C4-2B (cell line): ENCODE measurements around the gene PTGER1.
A peak's percentile ranks its signal among the peaks of the same experiment; 100 is the strongest.
"Not testable (repeated sequence)": the region's sequence is repeated elsewhere in the genome, so short reads cannot be mapped to it uniquely, and the experiment has no call there.

Experiments
- H3K27ac ChIP-seq: fragments of 450-650 bp; 2 replicates; pipeline ENCODE4 v1.5.1; 2017
- CTCF ChIP-seq: fragments of 450-650 bp; conservative IDR thresholded peaks from 2 replicates; pipeline ENCODE4 v1.5.1; 2017; ENCODE audit warnings: mild to moderate bottlenecking
- ZFX ChIP-seq: fragments of 450-650 bp; IDR thresholded peaks from 2 replicates; pipeline ENCODE4 v1.6.1; 2017

PTGER1 gene

GRCh38 chr19:14510311-14511228 lies 35.4 kb upstream of the PTGER1 start:
- no peak for TF ChIP-seq CTCF
- TF ChIP-seq ZFX: no peak
- no peak overlapping the region for H3K27ac ChIP-seq

GRCh38 chr19:14507704-14508542 lies 32.8 kb upstream of the PTGER1 start:
- TF ChIP-seq ZFX (no peak), CTCF (no peak)
- no peak overlapping the region for H3K27ac ChIP-seq

- no peak overlapping the region for H3K27ac ChIP-seq
- no peak for TF ChIP-seq ZFX
- TF ChIP-seq CTCF: peak; percentile 94
These were observed 30.5 kb upstream of the PTGER1 start for GRCh38 chr19:14505488-14506239.

GRCh38 chr19:14504575-14504974 lies 29.4 kb upstream of the PTGER1 start:
- H3K27ac ChIP-seq: not testable (repeated sequence)

DNA sequence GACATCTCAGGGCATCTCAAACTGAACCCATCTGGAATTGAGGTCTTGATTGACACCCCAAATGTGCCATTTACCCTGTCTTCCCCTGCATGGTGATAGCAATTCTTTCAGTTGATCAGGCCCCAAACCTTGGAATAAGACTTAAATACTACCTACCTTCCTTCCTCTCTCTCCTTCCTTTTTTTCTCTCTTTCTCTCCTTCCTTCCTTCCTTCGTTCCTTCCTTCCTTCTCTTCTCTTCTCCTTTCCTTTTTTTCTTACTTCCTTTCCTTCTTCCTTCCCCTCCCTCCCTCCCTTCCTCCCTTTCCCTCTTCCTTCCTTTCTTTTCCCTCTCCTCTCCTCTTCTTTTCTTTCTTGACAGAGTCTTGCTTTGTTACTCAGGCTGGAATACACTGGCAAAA lies 28.1 kb upstream of the PTGER1 start:
- TF ChIP-seq CTCF (no peak), ZFX (no peak)
- no peak overlapping the region for H3K27ac ChIP-seq

GRCh38 chr19:14502334-14503092 lies 27.4 kb upstream of the PTGER1 start:
- H3K27ac ChIP-seq: no peak overlapping the region
- TF ChIP-seq CTCF (no peak), ZFX (no peak)

DNA sequence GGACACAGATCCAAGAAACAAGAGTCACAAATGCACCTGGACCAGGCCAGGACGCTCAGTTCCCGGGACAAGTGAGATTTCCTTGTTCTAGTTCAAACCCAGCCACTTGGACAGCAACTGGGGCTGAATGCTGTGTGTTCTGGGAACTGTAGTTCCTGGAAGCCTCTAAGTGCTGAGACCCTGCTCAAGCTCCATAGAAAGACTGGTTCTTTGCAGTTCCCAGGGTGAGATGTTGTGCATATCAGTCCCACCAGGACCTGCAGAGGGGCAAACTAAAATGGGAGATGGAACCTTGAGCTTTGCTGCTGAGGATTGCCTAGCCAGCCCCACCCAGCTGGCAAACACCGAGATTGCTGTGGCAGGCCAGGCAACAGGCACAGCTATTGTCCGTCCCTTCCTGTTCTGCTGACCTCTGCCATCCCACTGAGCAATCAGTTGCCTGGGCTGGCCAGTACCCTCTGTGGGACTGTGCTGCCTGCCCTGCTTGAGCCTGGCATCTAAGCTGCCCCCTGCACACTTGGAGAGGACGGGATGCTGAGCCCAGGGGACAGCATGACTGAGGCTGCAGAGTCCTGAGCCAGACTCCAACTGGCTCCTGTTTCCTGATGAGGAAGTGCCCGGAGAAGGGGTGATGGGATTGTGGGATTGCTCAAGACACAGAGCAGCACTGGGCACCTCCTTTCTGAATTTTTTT lies 22.2 kb upstream of the PTGER1 start:
- peak overlapping the region; percentile 77 for H3K27ac ChIP-seq
- TF ChIP-seq CTCF (no peak), ZFX (no peak)
